ENCODE results near the gene ABHD15.
A peak's percentile ranks its signal among the peaks of the same experiment; 100 is the strongest.

ABHD15 gene

DNA sequence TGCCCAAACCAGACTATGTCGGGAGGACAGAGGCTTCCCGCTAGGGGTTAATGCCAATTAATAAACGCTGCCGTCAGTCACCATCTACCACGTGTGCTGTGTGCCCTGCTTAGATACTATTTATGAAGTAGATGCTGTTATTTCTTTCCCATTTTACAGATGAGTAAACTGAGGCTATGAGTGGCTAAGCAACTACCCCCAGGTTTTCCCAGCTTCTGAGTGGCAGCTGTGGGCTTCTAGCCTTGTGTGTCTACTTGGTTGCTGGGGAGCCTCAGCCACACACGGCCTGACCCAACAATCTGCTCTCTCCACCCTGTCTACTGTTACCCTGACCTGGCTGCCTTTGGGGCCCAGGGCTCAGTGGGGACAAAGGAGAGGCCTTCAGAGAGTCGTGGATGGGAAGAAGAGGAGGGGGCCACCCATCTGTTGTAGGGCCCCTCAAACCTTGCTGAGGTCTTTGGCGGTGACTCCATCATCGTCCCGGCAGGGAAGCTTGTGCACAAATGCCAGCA, 15.5 kb upstream of the ABHD15 start:
- no peak for DNase-seq

- DNase-seq: no peak
These were observed 14.9 kb upstream of the ABHD15 start for GRCh38 chr17:29581583-29582253.

- DNase-seq: peak; percentile 91 to 92
These were observed 13.3 kb upstream of the ABHD15 start for GRCh38 chr17:29579866-29580771.

GRCh38 chr17:29578626-29579485, 12.0 kb upstream of the ABHD15 start:
- DNase-seq: no peak

GRCh38 chr17:29577385-29578211, 10.8 kb upstream of the ABHD15 start:
- DNase-seq: no peak

GRCh38 chr17:29577001-29577370, 10.1 kb upstream of the ABHD15 start:
- no peak for DNase-seq

GRCh38 chr17:29576214-29577000, 9.6 kb upstream of the ABHD15 start:
- no peak for DNase-seq

- no peak for DNase-seq
These were observed 8.8 kb upstream of the ABHD15 start for GRCh38 chr17:29575511-29576213.

- no peak for DNase-seq
These were observed 8.1 kb upstream of the ABHD15 start for GRCh38 chr17:29574732-29575510.

GRCh38 chr17:29573871-29574731, 7.3 kb upstream of the ABHD15 start:
- DNase-seq: no peak

- no peak for DNase-seq
These were observed 6.7 kb upstream of the ABHD15 start for GRCh38 chr17:29573558-29573869.

DNA sequence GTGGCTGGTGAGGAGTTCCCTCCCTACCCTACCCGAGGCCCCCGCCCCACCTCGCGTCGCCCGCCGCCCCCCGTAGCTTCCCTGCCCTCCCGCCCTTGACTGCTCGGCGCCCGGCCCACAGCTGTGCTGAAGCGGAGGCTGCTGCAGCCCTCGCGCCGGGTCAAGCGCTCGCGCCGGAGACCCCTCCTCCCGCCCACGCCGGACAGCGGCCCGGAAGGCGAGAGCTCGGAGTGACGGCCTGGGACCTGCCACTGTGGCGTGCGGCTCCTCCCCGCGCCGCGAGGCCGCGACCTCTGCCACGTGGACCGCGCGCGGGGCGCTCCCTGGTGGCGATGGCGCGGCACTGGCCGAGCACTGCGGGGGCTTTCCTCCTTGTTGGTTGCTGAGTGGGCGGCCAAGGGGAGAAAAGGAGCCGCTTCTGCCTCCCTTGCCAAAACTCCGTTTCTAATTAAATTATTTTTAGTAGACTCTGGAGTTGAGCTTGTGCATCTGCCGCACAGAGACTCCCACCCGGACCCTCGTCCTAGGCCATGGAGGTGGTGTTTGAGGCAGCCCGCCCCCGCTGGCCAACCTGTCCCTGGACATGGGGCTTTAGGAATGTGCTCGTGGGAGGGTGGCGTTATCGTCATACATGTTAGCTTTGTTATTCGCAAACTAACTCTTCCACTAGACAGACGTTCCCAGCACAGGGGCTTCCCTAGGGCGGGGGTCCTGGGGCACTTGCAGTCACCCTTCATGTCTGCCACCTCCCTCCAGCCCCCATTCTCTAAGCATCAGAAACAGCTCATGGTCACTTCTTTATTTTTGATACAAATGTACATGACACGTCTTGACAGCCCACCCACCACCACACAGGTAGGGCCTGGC, 6.1 kb upstream of the ABHD15 start:
- DNase-seq: peak; percentile 55 to 71

DNA sequence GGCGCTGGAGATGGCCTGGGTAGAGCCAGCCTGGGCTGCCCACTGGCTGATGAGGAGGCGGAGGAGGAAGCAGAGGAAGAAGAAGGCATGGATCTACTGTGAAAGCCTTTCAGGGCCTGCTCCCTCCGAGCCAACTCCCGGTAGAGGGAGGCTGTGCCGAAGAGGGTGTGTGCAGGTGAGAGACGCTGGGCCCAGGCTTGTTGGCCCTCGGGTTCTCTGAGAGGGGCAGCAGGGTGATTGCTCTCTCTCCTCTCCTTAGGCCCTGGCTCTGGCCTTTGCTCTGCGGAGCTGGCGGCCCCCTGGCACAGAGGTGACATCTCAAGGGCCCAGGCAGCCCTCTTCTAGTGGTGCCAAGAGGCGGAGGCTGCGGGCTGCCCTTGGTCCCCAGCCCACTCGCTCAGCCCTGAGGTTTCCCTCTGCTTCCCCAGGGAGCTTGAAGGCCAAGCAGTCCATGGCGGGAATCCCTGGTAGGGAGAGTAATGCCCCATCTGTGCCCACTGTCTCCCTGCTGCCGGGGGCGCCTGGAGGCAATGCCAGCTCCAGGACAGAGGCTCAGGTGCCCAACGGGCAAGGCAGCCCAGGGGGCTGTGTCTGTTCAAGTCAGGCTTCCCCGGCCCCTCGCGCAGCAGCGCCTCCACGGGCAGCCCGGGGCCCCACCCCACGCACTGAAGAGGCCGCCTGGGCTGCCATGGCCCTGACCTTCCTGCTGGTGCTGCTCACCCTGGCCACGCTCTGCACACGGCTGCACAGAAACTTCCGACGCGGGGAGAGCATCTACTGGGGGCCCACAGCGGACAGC, 5.2 kb upstream of the ABHD15 start:
- DNase-seq: no peak

DNA sequence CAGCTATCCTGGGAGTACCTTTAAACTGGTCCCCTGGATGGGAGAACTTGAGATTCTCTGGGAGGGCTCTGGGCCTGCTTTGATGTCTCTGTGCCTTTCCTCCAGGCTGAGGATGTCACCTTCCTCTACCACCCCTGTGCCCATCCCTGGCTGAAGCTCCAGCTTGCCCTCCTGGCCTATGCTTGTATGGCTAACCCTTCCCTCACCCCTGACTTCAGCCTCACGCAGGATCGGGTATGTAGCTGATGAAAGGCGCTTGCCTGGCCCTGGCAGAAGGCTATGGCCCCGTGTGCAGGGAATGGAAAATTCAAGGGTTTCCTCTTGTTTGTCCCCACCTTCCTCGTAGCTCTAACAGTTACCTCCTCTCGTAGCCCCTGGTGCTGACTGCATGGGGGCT, 4.6 kb upstream of the ABHD15 start:
- no peak for DNase-seq

GRCh38 chr17:29570521-29570920, 3.7 kb upstream of the ABHD15 start:
- no peak for DNase-seq

- no peak for DNase-seq
These were observed 2.6 kb upstream of the ABHD15 start for GRCh38 chr17:29569245-29569950.
